K562 (cell line): ENCODE measurements around the gene UVRAG.
"Not testable (repeated sequence)": the region's sequence is repeated elsewhere in the genome, so short reads cannot be mapped to it uniquely, and the experiment has no call there.

Experiments used
- HNRNPL ChIP-seq: fragments of 200-400 bp; formaldehyde crosslinking; IDR thresholded peaks from 2 replicates; pipeline ENCODE4 v1.6.1; 2017; ENCODE audit warnings: low read depth, mild to moderate bottlenecking, low read length
- MTA1 ChIP-seq: fragments of 450-650 bp; IDR thresholded peaks from 2 replicates; pipeline ENCODE4 v1.6.1; 2017; ENCODE audit warnings: borderline replicate concordance
- NFE2L1 ChIP-seq: fragments of 450-650 bp; IDR thresholded peaks from 2 replicates; pipeline ENCODE4 v1.6.1; 2016; ENCODE audit warnings: missing genetic modification characterization, low read depth, mild to moderate bottlenecking, missing compliant biosample characterization, moderate library complexity, borderline replicate concordance
- RCOR1 ChIP-seq, 2 experiments: IDR thresholded peaks; 2 replicates each; pipeline ENCODE4 v1.6.1; 2012; ENCODE audit warnings: low read depth in 2 of 2, low read length in 2 of 2, borderline replicate concordance in 1 of 2, improper control_type of control experiment in 1 of 2
- SIN3A ChIP-seq, 2 experiments: fragments of 150-350 bp in 1 of 2; IDR thresholded peaks; 2 replicates each; pipeline ENCODE4 v1.6.1; 2011 to 2016; ENCODE audit warnings: borderline replicate concordance in 2 of 2, low read depth in 2 of 2, low read length in 2 of 2, mild to moderate bottlenecking in 2 of 2, moderate library complexity in 2 of 2; ENCODE audit not compliant: control insufficient read depth in 1 of 2
- SMARCE1 ChIP-seq: fragments of 450-650 bp; IDR thresholded peaks from 2 replicates; pipeline ENCODE4 v1.7.1; 2016; ENCODE audit warnings: mild to moderate bottlenecking
- TAF1 ChIP-seq: IDR thresholded peaks from 2 replicates; pipeline ENCODE4 v1.6.1; 2011; ENCODE audit warnings: mild to moderate bottlenecking, low read length, moderate library complexity; ENCODE audit not compliant: insufficient read depth, control insufficient read depth, severe bottlenecking; ENCODE audit errors: extremely low read depth
- YY1 ChIP-seq, 3 experiments: IDR thresholded peaks; 2 replicates each; pipeline ENCODE4 v1.6.1; 2011; ENCODE audit warnings: low read length in 2 of 3, mild to moderate bottlenecking in 2 of 3, moderate library complexity in 2 of 3, borderline replicate concordance in 1 of 3, control low read depth in 1 of 3, low read depth in 1 of 3; ENCODE audit not compliant: insufficient read depth in 3 of 3, insufficient replicate concordance in 2 of 3, control insufficient read depth in 1 of 3, insufficient read length in 1 of 3; ENCODE audit errors: extremely low read depth in 1 of 3
- ZFP36 ChIP-seq: fragments of 150-350 bp; IDR thresholded peaks from 2 replicates; pipeline ENCODE4 v1.6.1; 2018; ENCODE audit warnings: low read length, low read depth; ENCODE audit not compliant: partially characterized antibody
- ZNF274 ChIP-seq: IDR thresholded peaks from 2 replicates; pipeline ENCODE4 v1.6.1; 2011; ENCODE audit warnings: low read depth, mild to moderate bottlenecking, low read length, moderate library complexity, borderline replicate concordance
- TF ChIP-seq, protein P1 (sequence below), 3 experiments: fragments of 200-800 bp in 1 of 3; fragments of 250-450 bp in 1 of 3; fragments of 450-650 bp in 1 of 3; sonication (Bioruptor Pico) in 1 of 3; sonication (Bioruptor generic) in 1 of 3; formaldehyde crosslinking in 1 of 3; IDR thresholded peaks; 2 replicates each; pipeline versions ENCODE4 v1.6.1 to v1.8.0; 2016 to 2022; ENCODE audit warnings: mild to moderate bottlenecking in 2 of 3, missing genetic modification characterization in 2 of 3, missing compliant biosample characterization in 1 of 3, moderate library complexity in 1 of 3
- TF ChIP-seq, protein P2 (sequence below), 3 experiments: IDR thresholded peaks in 2 of 3; conservative IDR thresholded peaks in 1 of 3; 2 replicates each; pipeline ENCODE4 v1.5.1; 2011 to 2012; ENCODE audit warnings: low read length in 3 of 3, mild to moderate bottlenecking in 3 of 3, control low read depth in 2 of 3, improper control_type of control experiment in 1 of 3, inconsistent platforms in 1 of 3, low read depth in 1 of 3, mixed read lengths in 1 of 3, moderate library complexity in 1 of 3; ENCODE audit not compliant: insufficient read depth in 2 of 3
- TF ChIP-seq, protein P3 (sequence below): sonication (generic); formaldehyde crosslinking; IDR thresholded peaks from 2 replicates; pipeline ENCODE4 v1.5.0; 2020; ENCODE audit warnings: missing genetic modification reagents
- TF ChIP-seq, protein P4 (sequence below): sonication (generic); formaldehyde crosslinking; IDR thresholded peaks from 2 replicates; pipeline ENCODE4 v1.8.1; 2023; ENCODE audit warnings: mild to moderate bottlenecking, missing genetic modification reagents

GRCh38 chr11:76060475-76061036, 245.5 kb downstream of the UVRAG start:
- not testable (repeated sequence) for TF ChIP-seq YY1 (IDR thresholded peaks at IDR 0.05; ENCODE audit: borderline replicate concordance in 1 of 3, control insufficient read depth in 1 of 3, extremely low read depth in 1 of 3, insufficient read depth in 3 of 3, insufficient read length in 1 of 3, insufficient replicate concordance in 2 of 3, low read depth in 1 of 3, low read length in 2 of 3); SIN3A (IDR thresholded peaks at IDR 0.05; ENCODE audit: borderline replicate concordance in 2 of 2, control insufficient read depth in 1 of 2, low read depth in 2 of 2, low read length in 2 of 2); HNRNPL; NFE2L1 (tag); MTA1; TAF1; ZNF274; SMARCE1; RCOR1 (IDR thresholded peaks at IDR 0.05; ENCODE audit: borderline replicate concordance in 1 of 2, low read depth in 2 of 2, low read length in 2 of 2); ZFP36
- TF ChIP-seq, protein P1, sequence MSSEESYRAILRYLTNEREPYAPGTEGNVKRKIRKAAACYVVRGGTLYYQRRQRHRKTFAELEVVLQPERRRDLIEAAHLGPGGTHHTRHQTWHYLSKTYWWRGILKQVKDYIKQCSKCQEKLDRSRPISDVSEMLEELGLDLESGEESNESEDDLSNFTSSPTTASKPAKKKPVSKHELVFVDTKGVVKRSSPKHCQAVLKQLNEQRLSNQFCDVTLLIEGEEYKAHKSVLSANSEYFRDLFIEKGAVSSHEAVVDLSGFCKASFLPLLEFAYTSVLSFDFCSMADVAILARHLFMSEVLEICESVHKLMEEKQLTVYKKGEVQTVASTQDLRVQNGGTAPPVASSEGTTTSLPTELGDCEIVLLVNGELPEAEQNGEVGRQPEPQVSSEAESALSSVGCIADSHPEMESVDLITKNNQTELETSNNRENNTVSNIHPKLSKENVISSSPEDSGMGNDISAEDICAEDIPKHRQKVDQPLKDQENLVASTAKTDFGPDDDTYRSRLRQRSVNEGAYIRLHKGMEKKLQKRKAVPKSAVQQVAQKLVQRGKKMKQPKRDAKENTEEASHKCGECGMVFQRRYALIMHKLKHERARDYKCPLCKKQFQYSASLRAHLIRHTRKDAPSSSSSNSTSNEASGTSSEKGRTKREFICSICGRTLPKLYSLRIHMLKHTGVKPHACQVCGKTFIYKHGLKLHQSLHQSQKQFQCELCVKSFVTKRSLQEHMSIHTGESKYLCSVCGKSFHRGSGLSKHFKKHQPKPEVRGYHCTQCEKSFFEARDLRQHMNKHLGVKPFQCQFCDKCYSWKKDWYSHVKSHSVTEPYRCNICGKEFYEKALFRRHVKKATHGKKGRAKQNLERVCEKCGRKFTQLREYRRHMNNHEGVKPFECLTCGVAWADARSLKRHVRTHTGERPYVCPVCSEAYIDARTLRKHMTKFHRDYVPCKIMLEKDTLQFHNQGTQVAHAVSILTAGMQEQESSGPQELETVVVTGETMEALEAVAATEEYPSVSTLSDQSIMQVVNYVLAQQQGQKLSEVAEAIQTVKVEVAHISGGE (CRISPR knock-in tag; IDR thresholded peaks at IDR 0.05), result not testable (repeated sequence)
- TF ChIP-seq, protein P2, sequence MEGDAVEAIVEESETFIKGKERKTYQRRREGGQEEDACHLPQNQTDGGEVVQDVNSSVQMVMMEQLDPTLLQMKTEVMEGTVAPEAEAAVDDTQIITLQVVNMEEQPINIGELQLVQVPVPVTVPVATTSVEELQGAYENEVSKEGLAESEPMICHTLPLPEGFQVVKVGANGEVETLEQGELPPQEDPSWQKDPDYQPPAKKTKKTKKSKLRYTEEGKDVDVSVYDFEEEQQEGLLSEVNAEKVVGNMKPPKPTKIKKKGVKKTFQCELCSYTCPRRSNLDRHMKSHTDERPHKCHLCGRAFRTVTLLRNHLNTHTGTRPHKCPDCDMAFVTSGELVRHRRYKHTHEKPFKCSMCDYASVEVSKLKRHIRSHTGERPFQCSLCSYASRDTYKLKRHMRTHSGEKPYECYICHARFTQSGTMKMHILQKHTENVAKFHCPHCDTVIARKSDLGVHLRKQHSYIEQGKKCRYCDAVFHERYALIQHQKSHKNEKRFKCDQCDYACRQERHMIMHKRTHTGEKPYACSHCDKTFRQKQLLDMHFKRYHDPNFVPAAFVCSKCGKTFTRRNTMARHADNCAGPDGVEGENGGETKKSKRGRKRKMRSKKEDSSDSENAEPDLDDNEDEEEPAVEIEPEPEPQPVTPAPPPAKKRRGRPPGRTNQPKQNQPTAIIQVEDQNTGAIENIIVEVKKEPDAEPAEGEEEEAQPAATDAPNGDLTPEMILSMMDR (IDR thresholded peaks at IDR 0.05 in 2 of 3, conservative IDR thresholded peaks at IDR 0.05 in 1 of 3; ENCODE audit: insufficient read depth in 2 of 3, low read depth in 1 of 3, low read length in 3 of 3), result not testable (repeated sequence)
- TF ChIP-seq, protein P3, sequence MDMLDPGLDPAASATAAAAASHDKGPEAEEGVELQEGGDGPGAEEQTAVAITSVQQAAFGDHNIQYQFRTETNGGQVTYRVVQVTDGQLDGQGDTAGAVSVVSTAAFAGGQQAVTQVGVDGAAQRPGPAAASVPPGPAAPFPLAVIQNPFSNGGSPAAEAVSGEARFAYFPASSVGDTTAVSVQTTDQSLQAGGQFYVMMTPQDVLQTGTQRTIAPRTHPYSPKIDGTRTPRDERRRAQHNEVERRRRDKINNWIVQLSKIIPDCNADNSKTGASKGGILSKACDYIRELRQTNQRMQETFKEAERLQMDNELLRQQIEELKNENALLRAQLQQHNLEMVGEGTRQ (CRISPR knock-in tag), result not testable (repeated sequence)
- TF ChIP-seq, protein P4, sequence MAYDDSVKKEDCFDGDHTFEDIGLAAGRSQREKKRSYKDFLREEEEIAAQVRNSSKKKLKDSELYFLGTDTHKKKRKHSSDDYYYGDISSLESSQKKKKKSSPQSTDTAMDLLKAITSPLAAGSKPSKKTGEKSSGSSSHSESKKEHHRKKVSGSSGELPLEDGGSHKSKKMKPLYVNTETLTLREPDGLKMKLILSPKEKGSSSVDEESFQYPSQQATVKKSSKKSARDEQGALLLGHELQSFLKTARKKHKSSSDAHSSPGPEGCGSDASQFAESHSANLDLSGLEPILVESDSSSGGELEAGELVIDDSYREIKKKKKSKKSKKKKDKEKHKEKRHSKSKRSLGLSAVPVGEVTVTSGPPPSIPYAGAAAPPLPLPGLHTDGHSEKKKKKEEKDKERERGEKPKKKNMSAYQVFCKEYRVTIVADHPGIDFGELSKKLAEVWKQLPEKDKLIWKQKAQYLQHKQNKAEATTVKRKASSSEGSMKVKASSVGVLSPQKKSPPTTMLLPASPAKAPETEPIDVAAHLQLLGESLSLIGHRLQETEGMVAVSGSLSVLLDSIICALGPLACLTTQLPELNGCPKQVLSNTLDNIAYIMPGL, result not testable (repeated sequence)
